Lower leg skin (tissue), 4 donors: ENCODE data around the gene TMEM217. TPM values are rescaled to one million over a fixed set of nuclear protein-coding genes. Genes with fewer than 3 reads are reported as not detected.

Experiments
- DNase-seq, 2 donors: peaks; one replicate each; pipeline ENCODE4 v3.0.0-alpha.2; 2019; ENCODE audit warnings: low spot score in 2 of 2
- H3K4me3 ChIP-seq: fragments of 200-600 bp; sonication (generic); 2 replicates; pipeline ENCODE4 v1.5.1; 2017; ENCODE audit warnings: mild to moderate bottlenecking, low read depth; ENCODE audit not compliant: poor library complexity, severe bottlenecking
- CTCF ChIP-seq, 3 donors: fragments of 450-650 bp; IDR thresholded peaks; one replicate each; pipeline ENCODE4 v1.5.1; 2016; ENCODE audit warnings: antibody characterized with exemption in 3 of 3, mild to moderate bottlenecking in 3 of 3, moderate library complexity in 2 of 3
- POLR2A ChIP-seq, 2 donors: fragments of 450-650 bp; IDR thresholded peaks; one replicate each; pipeline ENCODE4 v1.6.1; 2016 to 2017; ENCODE audit warnings: antibody characterized with exemption in 2 of 2, mild to moderate bottlenecking in 1 of 2, moderate library complexity in 1 of 2
- WGBS, 2 donors: methylation state at CpG; one replicate each; pipeline ENCODE4 v1.1.5; 2018; 5-methylcytosine and 5-hydroxymethylcytosine counted together
- intact Hi-C: fragments of 100-400 bp; cut with DNase I; formaldehyde crosslinking; loops from one replicate; pipeline ENCODE4 v1.15.0; 2023; ENCODE audit warnings: low total_unique reads
- total RNA-seq, 4 donors: library from RNA; depleted of rRNA; stranded (reverse); fragments of >200 nt; gene quantifications; one replicate each; pipeline ENCODE4 v1.1.0, GENCODE V29; 2016

TMEM217 gene
- total RNA-seq, 4 donors from 2014 or later, result 0.46 to 2.3 (median 1.0) TPM

GRCh38 chr6:37282371-37282770 lies 24.4 kb upstream of the TMEM217 start:
- TF ChIP-seq POLR2A (IDR thresholded peaks at IDR 0.05), result no peak
- TF ChIP-seq CTCF (IDR thresholded peaks at IDR 0.05), result no peak
- 96 to 97% methylated on average over 2 of the region's 2 CpGs for WGBS, 2 donors
- H3K4me3 ChIP-seq, result no peak overlapping the region
- no peak for DNase-seq
- intact Hi-C loops, result no loop called here

- no peak for DNase-seq
- no peak overlapping the region for H3K4me3 ChIP-seq
- intact Hi-C loops, result no loop called here
- TF ChIP-seq CTCF (IDR thresholded peaks at IDR 0.05) (no peak), POLR2A (IDR thresholded peaks at IDR 0.05) (no peak)
- 86 to 90% methylated on average over 8 of the region's 8 CpGs for WGBS, 2 donors
These were observed 22.4 kb upstream of the TMEM217 start for GRCh38 chr6:37280162-37280887.

GRCh38 chr6:37279366-37280134 lies 21.6 kb upstream of the TMEM217 start:
- H3K4me3 ChIP-seq, result no peak overlapping the region
- WGBS, 2 donors, result 87 to 91% methylated on average over 9 of the region's 9 CpGs
- no peak for DNase-seq
- intact Hi-C loops, result no loop called here
- TF ChIP-seq POLR2A (IDR thresholded peaks at IDR 0.05) (no peak), CTCF (IDR thresholded peaks at IDR 0.05) (no peak)

- no peak for TF ChIP-seq CTCF (IDR thresholded peaks at IDR 0.05)
- TF ChIP-seq POLR2A (IDR thresholded peaks at IDR 0.05), result no peak
- H3K4me3 ChIP-seq, result no peak overlapping the region
- intact Hi-C loops, result no loop called here
- DNase-seq, result no peak
- 86 to 93% methylated on average over 6 of the region's 6 CpGs for WGBS, 2 donors
These were observed 19.1 kb upstream of the TMEM217 start for GRCh38 chr6:37277001-37277409.

- TF ChIP-seq CTCF (IDR thresholded peaks at IDR 0.05) (no peak), POLR2A (IDR thresholded peaks at IDR 0.05) (no peak)
- DNase-seq, result no peak
These were observed 17.4 kb upstream of the TMEM217 start for GRCh38 chr6:37275350-37275749.

More at GRCh38 chr6:37275350-37275749, 17.4 kb upstream of the TMEM217 start:
- no peak overlapping the region for H3K4me3 ChIP-seq
- intact Hi-C loops, result no loop called here
- WGBS, 2 donors, result 92 to 97% methylated on average over 1 of the region's 1 CpG
